H1 (cell line): ENCODE measurements around the gene MAN2A1. TPM values are rescaled to one million over a fixed set of nuclear protein-coding genes. Genes with fewer than 3 reads are reported as not detected.

Experiments used
- CTCF ChIA-PET: fragments of 300-600 bp; sonication (Branson Sonifier 250); formaldehyde crosslinking; loops from one replicate; lab custom pipeline; 2021; ENCODE audit not compliant: partially characterized antibody; lab: Charles Lee
- POLR2A ChIA-PET: fragments of 300-600 bp; sonication (Branson Sonifier 250); formaldehyde crosslinking; loops from one replicate; lab custom pipeline; 2021; ENCODE audit warnings: inconsistent platforms; ENCODE audit not compliant: partially characterized antibody; lab: Charles Lee
- DNase-seq, 2 experiments: peaks; one replicate each; pipeline versions ENCODE4 v3.0.0 to v3.0.0-alpha.2; 2010 to 2022; ENCODE audit warnings: low spot score in 2 of 2, low read depth in 1 of 2, mixed read lengths in 1 of 2
- FAIRE-seq: peaks from 2 replicates; lab custom pipeline; 2011; peaks lifted over from hg19 to GRCh38; lab: Jason Lieb, UNC
- H2AFZ ChIP-seq: 2 replicates; pipeline ENCODE4 v1.8.1; 2012; ENCODE audit warnings: low read length, inconsistent platforms
- H2AK5ac ChIP-seq: 2 replicates; pipeline ENCODE4 v1.6.1; 2013; ENCODE audit warnings: low read depth, low read length
- H2BK120ac ChIP-seq: replicated peaks from 2 replicates; pipeline ENCODE3; 2013; ENCODE audit warnings: low read depth, low read length, inconsistent platforms
- H2BK12ac ChIP-seq: 2 replicates; pipeline ENCODE4 v1.6.1; 2013; ENCODE audit warnings: low read depth, low read length
- H2BK15ac ChIP-seq: 2 replicates; pipeline ENCODE4 v1.6.1; 2013; ENCODE audit warnings: low read length
- H2BK20ac ChIP-seq: 2 replicates; pipeline ENCODE4 v1.6.1; 2013; ENCODE audit warnings: low read length
- H2BK5ac ChIP-seq: 2 replicates; pipeline ENCODE4 v1.6.1; 2013; ENCODE audit warnings: low read depth, low read length
- H3K14ac ChIP-seq: 2 replicates; pipeline ENCODE4 v1.6.1; 2013; ENCODE audit warnings: inconsistent platforms; ENCODE audit not compliant: insufficient read length
- H3K18ac ChIP-seq: 2 replicates; pipeline ENCODE4 v1.6.1; 2013; ENCODE audit warnings: low read length; ENCODE audit errors: extremely low read depth
- H3K23ac ChIP-seq: 2 replicates; pipeline ENCODE4 v1.6.1; 2013; ENCODE audit warnings: inconsistent platforms; ENCODE audit not compliant: insufficient read length
- H3K23me2 ChIP-seq: 2 replicates; pipeline ENCODE4 v1.6.1; 2013; ENCODE audit warnings: low read depth, low read length
- H3K27ac ChIP-seq: 2 replicates; pipeline ENCODE4 v1.6.1; 2011; ENCODE audit warnings: low read depth, low read length, inconsistent platforms
- H3K27me3 ChIP-seq, 4 experiments: replicated peaks in 1 of 4; 1 replicate in 1 of 4; 2 replicates in 3 of 4; pipeline versions ENCODE4 v1.6.1 to v1.8.1; 2011 to 2013; ENCODE audit warnings: low read length in 3 of 4, mild to moderate bottlenecking in 3 of 4, inconsistent platforms in 2 of 4, mixed read lengths in 2 of 4, moderate library complexity in 1 of 4; ENCODE audit not compliant: control insufficient read depth in 3 of 4, insufficient read depth in 3 of 4; ENCODE audit errors: extremely low read depth in 1 of 4
- H3K36me3 ChIP-seq, 4 experiments: 2 replicates each; pipeline versions ENCODE4 v1.6.1 to v1.8.1; 2011 to 2013; ENCODE audit warnings: mild to moderate bottlenecking in 4 of 4, low read length in 3 of 4, moderate library complexity in 2 of 4, control low read depth in 1 of 4, inconsistent platforms in 1 of 4; ENCODE audit not compliant: insufficient read depth in 4 of 4, control insufficient read depth in 2 of 4
- H3K4ac ChIP-seq: replicated peaks from 2 replicates; pipeline ENCODE3; 2013; ENCODE audit warnings: low read length, low read depth, mixed read lengths, inconsistent platforms; ENCODE audit not compliant: insufficient read length
- H3K4me1 ChIP-seq, 4 experiments: replicated peaks in 1 of 4; 1 replicate in 1 of 4; 2 replicates in 3 of 4; pipeline versions ENCODE4 v1.6.1 to v1.8.1; 2011 to 2013; ENCODE audit warnings: low read length in 3 of 4, inconsistent platforms in 2 of 4, mixed read lengths in 1 of 4; ENCODE audit not compliant: insufficient read depth in 4 of 4, control insufficient read depth in 3 of 4
- H3K4me2 ChIP-seq, 2 experiments: 2 replicates each; pipeline versions ENCODE4 v1.6.1 to v1.8.1; 2011 to 2013; ENCODE audit warnings: low read depth in 2 of 2, low read length in 2 of 2, control low read depth in 1 of 2, inconsistent platforms in 1 of 2, mild to moderate bottlenecking in 1 of 2; ENCODE audit not compliant: insufficient read depth in 1 of 2
- H3K4me3 ChIP-seq, 4 experiments: fragments of 200-600, 300-600 bp in 1 of 4; sonication (generic), shearing (Covaris generic), sonication (Bioruptor Twin) in 1 of 4; 2 replicates each; pipeline versions ENCODE4 v1.5.1 to v1.8.1; 2011 to 2016; ENCODE audit warnings: low read length in 4 of 4, low read depth in 3 of 4, control low read depth in 2 of 4, inconsistent platforms in 2 of 4, mild to moderate bottlenecking in 2 of 4, mixed read lengths in 1 of 4, moderate library complexity in 1 of 4; ENCODE audit not compliant: insufficient read depth in 2 of 4; ENCODE audit errors: extremely low read depth in 1 of 4
- H3K56ac ChIP-seq: replicated peaks from 2 replicates; pipeline ENCODE3; 2013; ENCODE audit warnings: low read depth, mild to moderate bottlenecking, mixed read lengths, low read length, inconsistent platforms; ENCODE audit not compliant: insufficient read length
- H3K79me1 ChIP-seq: 2 replicates; pipeline ENCODE4 v1.6.1; 2013; ENCODE audit warnings: low read depth, low read length, control low read depth
- H3K79me2 ChIP-seq, 2 experiments: 2 replicates each; pipeline versions ENCODE4 v1.6.1 to v1.8.1; 2012 to 2013; ENCODE audit warnings: low read length in 2 of 2, mild to moderate bottlenecking in 2 of 2, inconsistent platforms in 1 of 2; ENCODE audit not compliant: insufficient read depth in 2 of 2, control insufficient read depth in 1 of 2
- H3K9ac ChIP-seq, 4 experiments: replicated peaks in 1 of 4; 1 replicate in 1 of 4; 2 replicates in 3 of 4; pipeline versions ENCODE4 v1.6.1 to v1.8.1; 2011 to 2013; ENCODE audit warnings: low read depth in 3 of 4, low read length in 3 of 4, control low read depth in 2 of 4, mild to moderate bottlenecking in 2 of 4, moderate library complexity in 2 of 4, inconsistent platforms in 1 of 4; ENCODE audit errors: extremely low read depth in 1 of 4
- H3K9me3 ChIP-seq, 2 experiments: 2 replicates each; pipeline versions ENCODE4 v1.6.1 to v1.8.1; 2012 to 2013; ENCODE audit warnings: mild to moderate bottlenecking in 2 of 2, moderate library complexity in 2 of 2, control low read depth in 1 of 2, inconsistent platforms in 1 of 2, low read depth in 1 of 2, low read length in 1 of 2, mixed read lengths in 1 of 2; ENCODE audit not compliant: insufficient read depth in 2 of 2
- H4K20me1 ChIP-seq, 2 experiments: replicated peaks in 1 of 2; 2 replicates each; pipeline versions ENCODE3 to v1.8.1; 2011 to 2013; ENCODE audit warnings: inconsistent platforms in 2 of 2, low read length in 2 of 2, mild to moderate bottlenecking in 1 of 2; ENCODE audit not compliant: insufficient read depth in 2 of 2, control insufficient read depth in 1 of 2
- H4K5ac ChIP-seq: 2 replicates; pipeline ENCODE4 v1.6.1; 2013; ENCODE audit warnings: low read length, low read depth, mixed read lengths, inconsistent platforms; ENCODE audit not compliant: insufficient read length
- H4K8ac ChIP-seq: 2 replicates; pipeline ENCODE4 v1.8.0; 2013; ENCODE audit warnings: mild to moderate bottlenecking, moderate library complexity, low read length, inconsistent platforms; ENCODE audit not compliant: insufficient read depth; ENCODE audit errors: extremely low read depth
- H4K91ac ChIP-seq: replicated peaks from 2 replicates; pipeline ENCODE3; 2013; ENCODE audit warnings: low read length, mixed read lengths, inconsistent platforms; ENCODE audit not compliant: insufficient read length
- CTBP2 ChIP-seq: IDR thresholded peaks from 2 replicates; pipeline ENCODE4 v1.7.0; 2011; ENCODE audit warnings: borderline replicate concordance, mild to moderate bottlenecking, moderate library complexity, mixed read lengths, low read length; ENCODE audit not compliant: insufficient read depth, insufficient read length
- CTCF ChIP-seq, 3 experiments: IDR thresholded peaks; 1 replicate in 2 of 3; 2 replicates in 1 of 3; pipeline versions ENCODE4 v1.5.1 to v1.6.1; 2011; ENCODE audit warnings: low read length in 3 of 3, mild to moderate bottlenecking in 3 of 3, inconsistent platforms in 2 of 3, low read depth in 1 of 3, moderate library complexity in 1 of 3; ENCODE audit not compliant: insufficient read depth in 1 of 3; ENCODE audit errors: control extremely low read depth in 1 of 3
- EP300 ChIP-seq, 2 experiments: IDR thresholded peaks; 1 replicate in 1 of 2; 2 replicates in 1 of 2; pipeline ENCODE4 v1.6.1; 2011 to 2012; ENCODE audit warnings: low read depth in 2 of 2, low read length in 2 of 2, mild to moderate bottlenecking in 2 of 2, borderline replicate concordance in 1 of 2, inconsistent platforms in 1 of 2, moderate library complexity in 1 of 2
- HDAC6 ChIP-seq: IDR thresholded peaks from one replicate; pipeline ENCODE4 v1.7.1; 2012; ENCODE audit warnings: low read depth, mild to moderate bottlenecking, inconsistent platforms, low read length, moderate library complexity
- RXRA ChIP-seq: IDR thresholded peaks from 2 replicates; pipeline ENCODE4 v1.6.1; 2011; ENCODE audit warnings: low read depth, mild to moderate bottlenecking, low read length, moderate library complexity; ENCODE audit not compliant: insufficient read depth
- SRF ChIP-seq: IDR thresholded peaks from 2 replicates; pipeline ENCODE4 v1.6.1; 2011; ENCODE audit warnings: mild to moderate bottlenecking, low read depth, low read length, moderate library complexity
- TAF1 ChIP-seq: IDR thresholded peaks from 2 replicates; pipeline ENCODE4 v1.6.1; 2011; ENCODE audit warnings: mild to moderate bottlenecking, low read depth, low read length
- USF2 ChIP-seq: IDR thresholded peaks from 2 replicates; pipeline ENCODE4 v1.6.1; 2011; ENCODE audit warnings: low read length, improper control_type of control experiment
- WGBS, 2 experiments: shearing (Covaris generic) in 1 of 2; methylation state at CpG; one replicate each; pipeline versions ENCODE4 v1.1.6 to v1.1.7; 2013 to 2015; ENCODE audit warnings: low lambda C conversion rate in 2 of 2, mixed read lengths in 2 of 2, inconsistent platforms in 1 of 2, low coverage in 1 of 2, missing lambda C conversion rate in 1 of 2; ENCODE audit not compliant: insufficient replicate concordance in 2 of 2, insufficient coverage in 1 of 2, insufficient read length in 1 of 2; ENCODE audit errors: extremely low coverage in 1 of 2, missing lambda C conversion rate in 1 of 2; 5-methylcytosine and 5-hydroxymethylcytosine counted together
- polyA plus RNA-seq, 7 experiments: library from polyadenylated mRNA; depleted of rRNA in 3 of 7; stranded (reverse) in 5 of 7; unstranded in 2 of 7; fragments of >200 nt in 5 of 7; fragments of 200-250 nt in 2 of 7; gene quantifications; 1 replicate in 5 of 7; 2 replicates in 1 of 7; 4 replicates in 1 of 7; pipeline versions ENCODE4 v1.2.1 to v1.2.3, GENCODE V29; 2011 to 2013; ENCODE audit warnings: missing spikeins in 2 of 7, mixed read lengths in 2 of 7
- total RNA-seq: library from RNA; stranded (reverse); fragmentation: NEBNext Ultra II Directional; extraction: Animal tissue kit (Norgen Biotek cat#: 25700); gene quantifications from 2 replicates; pipeline ENCODE4 v1.2.1, GENCODE V29; 2021

The MAN2A1 gene
- total and polyA plus RNA-seq, 2 of the 8 experiments (the other 6 are each of a cell fraction or from before 2014, with no cell fraction given) = 29.1 to 102 TPM

- no peak for FAIRE-seq
- Histone ChIP-seq H2AK5ac (no peak overlapping the region), H3K79me1 (peaks cover 7% of the 10 kb centered on the region; the same call in 1 of the 2 replicates), H3K23ac (no peak overlapping the region), H2BK15ac (no peak overlapping the region), H2AFZ (no peak overlapping the region), H3K4me2 (peak overlapping the region in 1 of 2 experiments; percentile 5; a peak in 2 of 4 replicates), H2BK20ac (no peak overlapping the region), H3K18ac (no peak overlapping the region), H4K5ac (no peak overlapping the region), H3K27me3 (no peaks in the 10 kb centered on the region), H2BK12ac (no peak overlapping the region), H3K14ac (no peak overlapping the region), H3K9me3 (no peaks in the 10 kb centered on the region), H4K8ac (no peak overlapping the region), H3K23me2 (no peaks in the 10 kb centered on the region), H3K27ac (no peak overlapping the region), H3K4me3 (no peak overlapping the region), H2BK5ac (no peak overlapping the region), H2BK120ac (no peak overlapping the region), H4K20me1 (peaks cover 10 to 12% of the 10 kb centered on the region in 2 experiments), H3K56ac (no peak overlapping the region), H3K4ac (no peak overlapping the region), H3K9ac (no peak overlapping the region), H4K91ac (no peak overlapping the region), H3K36me3 (no peaks in the 10 kb centered on the region; a peak in 1 of 8 replicates), H3K4me1 (peaks cover 4 to 15% (median 10%) of the 10 kb centered on the region in 4 experiments; a peak in 6 of 7 replicates), H3K79me2 (peaks cover 26 to 100% of the 10 kb centered on the region in 2 experiments; a peak in 3 of 4 replicates)
- ChIA-PET POLR2A (interaction anchor here (0.7 to 4.0 kb wide), 4 partner anchors 8 to 18 kb away, joined by 3 to 12 read pairs (median 8); partner anchors contain the start of gene MAN2A1), CTCF (interaction anchor here (1.2 to 1.4 kb wide), 4 partner anchors 9 to 20 kb away, joined by 3 to 5 read pairs (median 3); no protein-coding TSS in a partner anchor)
- DNase-seq = no peak
- WGBS, 2 experiments = 79% methylated on average over 10 of the region's 10 CpGs; no CpG with 5 or more reads in 1 of the 2 experiments
- no peak for TF ChIP-seq CTBP2
- TF ChIP-seq TAF1 = no peak
- no peak for TF ChIP-seq RXRA
- no peak for TF ChIP-seq HDAC6
- TF ChIP-seq SRF = no peak
- TF ChIP-seq CTCF (IDR thresholded peaks at IDR 0.05; ENCODE audit: control extremely low read depth in 1 of 3, insufficient read depth in 1 of 3, low read depth in 1 of 3, low read length in 3 of 3) = no peak
- TF ChIP-seq USF2 = no peak
- no peak for TF ChIP-seq EP300 (IDR thresholded peaks at IDR 0.05; ENCODE audit: borderline replicate concordance in 1 of 2, low read depth in 2 of 2, low read length in 2 of 2)
Measured at GRCh38 chr5:109704282-109704952, 14.7 kb downstream of the MAN2A1 start.
